ENCODE measurements around the gene ACAP1.

ACAP1 gene

DNA sequence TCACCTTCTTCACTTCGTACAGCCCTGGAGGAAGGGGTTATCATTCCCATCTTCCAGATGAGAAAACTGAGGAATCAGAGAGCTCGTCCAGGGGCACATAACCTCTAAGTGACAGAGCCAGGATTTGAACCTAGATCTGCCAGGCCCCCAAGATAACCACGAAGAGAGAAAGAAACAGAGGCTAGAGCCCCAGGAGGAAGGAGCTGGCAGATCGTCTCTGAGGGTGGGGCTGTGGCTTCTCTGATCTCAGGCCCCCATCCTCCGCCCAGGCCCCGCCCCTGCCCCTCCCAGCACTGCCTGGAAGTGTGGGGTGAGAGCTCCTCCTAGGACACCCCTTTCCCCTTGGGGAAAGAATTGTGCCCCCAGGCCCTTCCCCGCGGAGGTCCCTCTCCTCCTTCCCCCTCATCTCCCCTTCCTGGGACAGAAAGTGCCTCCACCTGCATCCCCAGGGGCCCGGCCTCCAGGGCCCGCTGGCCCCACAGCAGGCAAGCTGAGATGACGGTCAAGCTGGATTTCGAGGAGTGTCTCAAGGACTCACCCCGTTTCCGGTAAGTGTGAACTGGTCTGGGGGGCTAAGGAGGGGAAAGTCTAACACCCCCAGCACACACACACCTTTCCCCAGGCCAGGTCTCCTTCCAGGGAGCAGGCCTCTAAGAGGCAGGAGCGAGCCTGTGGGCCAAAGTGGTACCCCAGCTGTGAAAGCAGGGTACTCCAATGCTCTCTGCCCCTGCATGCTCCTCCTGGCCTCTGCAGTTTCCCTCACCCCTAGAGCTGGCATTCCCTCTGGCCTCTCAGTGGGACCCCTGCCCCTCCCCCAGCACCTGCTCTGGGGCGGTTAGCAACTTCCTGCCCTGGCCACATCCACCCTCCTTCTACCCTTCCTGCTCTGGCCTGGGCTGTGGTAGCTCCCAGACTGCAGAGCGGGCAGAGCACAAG, at the start of gene ACAP1:
Gene ACAP1, plus strand, starts transcription at position 290 of the 936 bp plus-strand sequence. Its CDS starts 206 bp downstream, at position 496.
- no peak for DNase-seq (ENCODE audit: low spot score)

DNA sequence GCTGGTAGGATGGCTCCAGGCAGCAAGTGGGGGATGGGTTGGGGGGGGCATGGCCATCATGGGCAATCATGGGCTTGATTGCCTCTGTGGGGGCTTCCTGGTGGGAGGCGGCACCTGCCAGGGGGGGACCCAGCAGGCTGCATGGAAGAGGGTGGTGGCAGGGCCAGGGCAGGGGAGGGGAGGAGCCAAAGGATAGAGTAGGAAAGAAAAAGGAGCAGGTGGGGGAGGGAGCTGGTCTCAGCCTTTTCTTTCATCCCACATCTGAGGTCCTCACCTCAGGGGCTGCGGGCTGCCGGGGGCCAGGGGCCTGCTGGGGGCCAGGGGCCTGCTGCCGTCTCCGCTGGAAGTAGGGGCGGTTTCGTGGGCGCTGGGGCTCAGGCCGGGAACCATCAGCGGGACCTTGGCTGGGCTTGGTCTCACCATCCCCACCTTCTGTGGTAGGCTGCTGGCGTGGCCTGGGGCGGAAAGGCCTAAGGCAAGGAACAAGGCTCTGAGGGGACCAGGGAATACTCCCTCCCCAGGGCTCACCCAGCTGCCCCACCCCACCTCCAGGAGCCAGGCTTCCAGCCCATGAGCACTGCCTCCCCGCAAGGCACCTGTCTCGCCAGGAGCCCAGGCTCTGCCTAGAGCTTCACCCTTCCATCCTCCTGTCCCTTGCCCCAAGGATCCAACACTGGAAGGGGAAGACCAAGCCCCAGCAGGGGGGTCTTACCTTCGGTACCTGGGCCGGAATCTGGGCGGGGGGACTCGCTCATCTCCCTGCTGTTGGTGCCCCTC, 46.9 kb upstream of the ACAP1 start:
- no peak for DNase-seq (ENCODE audit: low spot score)

- DNase-seq (ENCODE audit: low spot score), result no peak
Observed at GRCh38 chr17:7290166-7290565, 46.2 kb upstream of the ACAP1 start.

DNA sequence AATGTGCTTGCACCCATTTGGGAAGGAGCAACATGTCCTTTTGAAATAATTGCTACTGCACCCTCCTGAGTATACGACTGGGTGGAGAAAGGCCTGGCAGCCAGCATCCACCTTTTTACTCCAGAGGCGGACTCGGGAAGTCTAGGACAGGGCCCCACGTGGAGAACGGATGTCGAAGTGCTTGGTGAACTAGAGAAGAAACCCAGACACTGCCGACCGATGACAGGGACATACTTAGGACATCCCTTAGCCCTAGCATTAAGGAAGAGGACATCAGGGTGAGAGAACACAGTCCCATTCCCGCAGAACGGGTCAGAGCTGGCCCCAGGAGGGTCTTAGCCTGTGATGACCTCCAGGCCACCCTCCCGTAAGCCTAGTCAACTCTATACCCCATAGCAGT, 45.6 kb upstream of the ACAP1 start:
- no peak for DNase-seq (ENCODE audit: low spot score)

GRCh38 chr17:7292194-7292593, 44.1 kb upstream of the ACAP1 start:
- DNase-seq (ENCODE audit: low spot score), result no peak

GRCh38 chr17:7292729-7293128, 43.6 kb upstream of the ACAP1 start:
- no peak for DNase-seq (ENCODE audit: low spot score)

DNA sequence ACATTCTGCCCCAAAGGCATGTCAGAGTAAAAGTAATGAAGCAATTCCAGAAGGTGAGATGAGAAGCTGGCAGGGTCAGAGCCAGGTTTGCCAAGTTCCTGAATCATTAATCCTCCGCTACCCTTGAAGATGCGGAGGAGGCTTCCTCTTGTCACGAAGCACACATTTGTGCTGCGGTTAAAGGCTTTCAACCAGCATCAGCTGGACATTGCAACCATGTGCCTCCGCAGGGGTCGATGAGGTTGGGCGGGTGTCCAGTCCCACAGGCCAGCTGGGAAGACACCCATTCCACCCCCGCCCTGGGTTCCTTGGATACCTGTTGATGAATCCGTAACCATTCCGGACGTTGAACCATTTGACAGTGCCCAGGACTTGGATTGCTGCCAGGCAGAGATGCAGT, 43.2 kb upstream of the ACAP1 start:
- no peak for DNase-seq (ENCODE audit: low spot score)

DNA sequence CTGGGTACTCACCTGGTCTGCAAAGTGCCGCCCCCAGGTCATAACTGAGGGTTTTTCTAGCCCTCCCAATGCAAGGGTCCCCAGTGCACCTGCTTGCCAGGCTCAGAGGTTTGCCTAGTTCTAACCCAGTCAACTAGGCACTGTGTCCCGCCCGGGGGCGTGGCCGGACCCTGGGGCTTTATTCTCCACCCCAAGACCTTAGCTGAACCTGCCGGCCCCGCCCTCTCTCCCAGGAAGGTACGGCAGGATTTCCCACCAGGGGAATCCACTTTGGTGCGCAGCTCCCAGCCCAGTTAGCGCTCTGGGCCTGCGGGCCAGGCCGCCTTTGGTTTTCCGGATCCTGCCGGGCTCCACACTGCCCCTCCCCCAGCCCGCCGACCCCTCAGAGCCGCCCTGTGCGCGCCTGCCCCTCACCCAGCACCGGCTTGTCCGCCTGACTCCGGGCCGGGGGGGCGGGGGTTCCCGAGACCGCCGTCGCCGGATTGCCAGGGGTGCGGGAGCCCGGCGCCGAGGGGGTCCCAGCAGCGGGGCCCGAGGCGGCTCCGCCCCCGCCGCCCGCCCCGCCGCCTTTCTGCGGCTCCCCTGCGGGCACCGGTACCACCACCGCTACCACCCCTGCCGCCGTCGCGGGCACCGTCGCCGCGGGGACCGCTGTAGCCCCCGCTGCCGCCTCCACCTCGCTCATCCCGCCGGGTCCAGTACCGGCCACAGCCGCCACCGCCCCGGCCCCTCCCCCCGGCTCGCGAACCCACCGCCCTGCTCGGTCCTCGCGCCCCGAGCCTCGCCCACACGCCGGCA, 42.3 kb upstream of the ACAP1 start:
- no peak for DNase-seq (ENCODE audit: low spot score)

- no peak for DNase-seq (ENCODE audit: low spot score)
Observed at GRCh38 chr17:7294614-7295153, 41.6 kb upstream of the ACAP1 start, which contains the start of gene YBX2. YBX2 (minus strand) TSS chr17:7294639; CDS start chr17:7294500, 139 bp downstream.

GRCh38 chr17:7295230-7296180, 40.8 kb upstream of the ACAP1 start:
- DNase-seq (ENCODE audit: low spot score), result no peak

GRCh38 chr17:7296189-7296861, 40.0 kb upstream of the ACAP1 start:
- DNase-seq (ENCODE audit: low spot score), result peak; percentile 80

GRCh38 chr17:7304179-7304578, 32.1 kb upstream of the ACAP1 start:
- no peak for DNase-seq (ENCODE audit: low spot score)

DNA sequence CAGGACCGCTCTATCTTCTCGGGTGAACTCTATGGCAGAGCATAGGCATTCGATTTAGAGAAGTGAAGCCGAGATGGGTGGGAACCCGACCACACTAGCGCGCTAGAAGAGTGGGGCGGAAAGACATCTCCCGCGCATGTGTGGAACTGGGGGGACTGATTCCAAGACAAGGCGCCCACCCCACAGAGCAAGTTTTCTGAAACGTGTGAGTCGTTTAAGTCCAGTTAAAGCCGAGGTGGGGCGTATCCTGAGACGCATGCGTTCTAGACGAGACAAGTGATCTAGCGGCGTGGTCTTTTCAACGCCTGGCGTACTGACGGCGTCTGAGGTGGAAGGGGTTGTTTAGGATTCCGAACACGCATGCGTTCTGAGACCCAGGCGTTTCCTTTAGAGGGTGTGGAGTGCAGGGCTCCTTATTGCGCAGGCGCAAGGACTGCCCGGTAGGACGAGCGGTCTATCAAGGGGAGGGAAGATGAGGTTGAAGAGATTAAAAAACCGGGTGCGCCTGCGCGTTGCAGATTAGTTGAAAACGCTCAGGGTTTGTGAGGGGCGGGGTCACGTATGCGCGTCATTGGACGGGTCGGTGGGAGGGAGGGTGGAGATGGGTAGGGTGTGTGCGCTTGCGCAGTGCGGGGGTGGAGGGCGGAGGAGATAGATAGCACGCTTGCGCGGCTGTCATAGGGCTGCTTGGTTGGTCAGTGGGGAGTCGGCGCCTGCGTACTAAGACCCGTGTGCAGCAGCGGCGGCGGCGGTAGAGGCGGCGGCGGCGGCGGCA, 29.2 kb upstream of the ACAP1 start, which contains the start of gene EIF5A:
Gene EIF5A, plus strand, starts transcription at position 718 of the 775 bp plus-strand sequence. CDS start 2,008 bp downstream, outside the sequence.
- DNase-seq (ENCODE audit: low spot score), result peak; percentile 100

DNA sequence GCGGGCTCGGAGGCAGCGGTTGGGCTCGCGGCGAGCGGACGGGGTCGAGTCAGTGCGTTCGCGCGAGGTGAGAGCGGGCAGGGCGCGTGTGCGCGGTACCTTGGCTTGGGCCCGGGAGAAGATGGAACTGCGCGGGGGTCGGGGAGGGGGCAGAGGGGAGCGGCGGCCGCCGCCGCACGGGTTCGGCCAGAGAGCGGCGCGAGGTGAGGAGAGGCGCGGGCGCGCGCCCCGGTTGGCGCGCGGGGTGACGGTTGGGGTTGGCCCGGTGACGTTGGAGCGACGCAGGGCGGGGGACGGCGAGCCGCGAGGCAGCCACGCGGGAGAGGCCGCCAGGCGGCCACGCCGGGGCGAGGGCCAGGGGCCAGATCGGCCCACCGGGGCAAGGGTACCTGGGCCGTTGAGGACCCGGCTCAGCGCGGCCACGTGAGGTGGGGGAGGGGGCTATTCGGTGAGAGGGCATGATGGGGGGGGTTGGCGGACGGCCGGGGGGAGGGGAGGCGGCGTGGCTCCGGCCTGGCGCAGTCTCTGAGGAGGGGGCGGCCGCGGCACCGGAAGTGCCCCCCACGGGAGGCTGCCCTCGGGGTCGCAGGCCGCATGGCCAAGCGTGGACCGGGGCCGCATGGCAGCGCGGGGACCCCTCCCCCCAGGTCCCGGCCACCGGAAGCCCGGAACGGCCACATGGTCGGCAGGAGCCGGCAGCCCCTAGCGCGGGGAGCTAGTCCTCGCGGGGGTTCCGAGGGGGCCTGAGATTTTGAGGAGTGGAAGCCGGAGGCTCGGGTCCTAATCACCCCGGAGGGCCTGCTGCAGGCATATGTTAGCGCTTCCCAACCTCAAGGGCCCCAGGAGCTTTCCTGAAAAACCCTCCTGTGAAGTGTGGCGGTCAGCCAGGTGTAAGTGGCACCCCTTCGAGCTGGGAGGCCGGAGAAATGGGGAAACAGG, 28.4 kb upstream of the ACAP1 start:
- DNase-seq (ENCODE audit: low spot score), result no peak

DNA sequence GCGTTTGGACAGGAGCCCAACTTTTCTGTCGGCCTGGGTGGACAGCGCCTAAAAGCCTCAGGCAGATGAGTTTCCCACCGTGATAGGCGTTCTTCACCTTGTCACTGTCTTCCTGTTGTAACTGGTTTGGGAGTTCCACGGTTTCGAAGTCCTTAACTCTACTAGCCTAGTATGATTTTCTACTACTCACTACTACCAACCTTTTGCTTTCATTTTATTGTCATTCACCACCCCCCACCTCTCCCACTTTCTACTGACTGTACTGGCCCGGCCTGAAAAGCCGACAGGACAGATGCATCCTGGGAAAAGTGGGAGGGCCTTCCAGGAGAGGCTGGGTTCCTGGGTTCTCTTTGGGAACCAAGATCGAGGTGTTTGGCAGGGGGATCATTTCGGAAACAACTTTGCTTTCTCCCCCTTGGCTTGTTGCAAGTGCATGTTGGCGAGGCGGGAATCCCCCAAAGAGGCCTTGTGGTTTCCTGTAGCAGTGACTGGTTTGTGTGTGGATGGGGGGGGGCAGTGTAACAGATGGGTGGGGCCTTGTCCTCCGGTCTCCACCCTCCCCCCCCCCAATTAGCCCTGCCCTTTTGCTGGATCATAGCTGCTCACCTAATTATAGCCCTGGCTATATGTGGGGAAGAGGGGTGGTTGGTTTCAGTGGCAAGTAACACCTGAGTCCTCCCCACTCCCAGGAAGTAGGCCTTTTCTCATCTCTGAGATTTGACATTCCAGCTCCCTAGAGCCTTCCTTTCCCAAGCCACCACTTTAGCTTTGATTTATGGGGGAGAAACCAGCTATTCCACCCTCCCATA, 27.5 kb upstream of the ACAP1 start:
- DNase-seq (ENCODE audit: low spot score), result peak; percentile 62

DNA sequence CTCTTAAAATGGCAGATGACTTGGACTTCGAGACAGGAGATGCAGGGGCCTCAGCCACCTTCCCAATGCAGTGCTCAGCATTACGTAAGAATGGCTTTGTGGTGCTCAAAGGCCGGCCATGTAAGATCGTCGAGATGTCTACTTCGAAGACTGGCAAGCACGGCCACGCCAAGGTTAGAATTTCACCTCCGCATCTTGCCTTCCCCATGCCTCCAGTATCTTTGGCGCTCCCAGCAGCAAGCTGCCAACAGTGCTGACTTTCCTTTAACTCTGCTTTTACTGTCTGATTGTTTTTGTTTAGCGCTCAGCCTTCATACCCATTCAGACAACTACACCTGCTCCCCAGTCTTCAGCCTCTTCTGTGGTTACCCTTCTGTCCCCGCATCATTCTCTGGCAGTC, 26.7 kb upstream of the ACAP1 start:
- no peak for DNase-seq (ENCODE audit: low spot score)

DNA sequence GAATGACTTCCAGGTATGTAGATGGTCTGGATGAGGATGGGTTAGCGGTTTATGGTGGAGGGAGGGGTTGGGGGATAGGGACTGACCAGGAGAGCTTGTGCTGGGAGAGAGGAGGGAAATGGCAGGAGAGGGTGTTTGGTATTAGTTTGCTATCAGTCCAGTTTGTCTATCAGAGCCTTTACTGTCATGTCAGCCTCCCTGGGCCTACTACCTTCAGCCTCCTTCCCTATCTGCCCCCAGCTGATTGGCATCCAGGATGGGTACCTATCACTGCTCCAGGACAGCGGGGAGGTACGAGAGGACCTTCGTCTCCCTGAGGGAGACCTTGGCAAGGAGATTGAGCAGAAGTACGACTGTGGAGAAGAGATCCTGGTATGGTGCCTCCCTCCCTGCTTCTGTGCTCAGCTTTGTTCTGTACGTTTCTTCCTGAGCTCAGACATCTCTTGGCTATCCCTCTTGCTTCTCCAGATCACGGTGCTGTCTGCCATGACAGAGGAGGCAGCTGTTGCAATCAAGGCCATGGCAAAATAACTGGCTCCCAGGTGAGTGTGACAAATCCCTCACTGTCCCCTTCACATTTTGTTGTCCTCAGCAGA, 25.1 kb upstream of the ACAP1 start:
- no peak for DNase-seq (ENCODE audit: low spot score)
